ENCODE results near the gene PTPN14.

- TF ChIP-seq CTCF (conservative IDR thresholded peaks at IDR 0.05 in 1 of 2, IDR thresholded peaks at IDR 0.05 in 1 of 2; ENCODE audit: extremely low read depth in 1 of 2, insufficient read depth in 1 of 2, low read depth in 1 of 2, low read length in 2 of 2): no peak
- no peak for TF ChIP-seq EZH2 (IDR thresholded peaks at IDR 0.05; ENCODE audit: borderline replicate concordance, low read length)
These were observed 208.9 kb downstream of the PTPN14 start for GRCh38 chr1:214342525-214342924.
